CD4-positive, alpha-beta T cell treated with Interferon alpha-2 for 1 hour (primary cell): ENCODE measurements around the gene EXOC3.
"Not testable (repeated sequence)": the region's sequence is repeated elsewhere in the genome, so short reads cannot be mapped to it uniquely, and the experiment has no call there.

Source experiments
- DNase-seq, 2 donors: peaks; one replicate each; pipeline ENCODE4 v3.0.0-alpha.2; 2020 to 2022

EXOC3 gene

DNA sequence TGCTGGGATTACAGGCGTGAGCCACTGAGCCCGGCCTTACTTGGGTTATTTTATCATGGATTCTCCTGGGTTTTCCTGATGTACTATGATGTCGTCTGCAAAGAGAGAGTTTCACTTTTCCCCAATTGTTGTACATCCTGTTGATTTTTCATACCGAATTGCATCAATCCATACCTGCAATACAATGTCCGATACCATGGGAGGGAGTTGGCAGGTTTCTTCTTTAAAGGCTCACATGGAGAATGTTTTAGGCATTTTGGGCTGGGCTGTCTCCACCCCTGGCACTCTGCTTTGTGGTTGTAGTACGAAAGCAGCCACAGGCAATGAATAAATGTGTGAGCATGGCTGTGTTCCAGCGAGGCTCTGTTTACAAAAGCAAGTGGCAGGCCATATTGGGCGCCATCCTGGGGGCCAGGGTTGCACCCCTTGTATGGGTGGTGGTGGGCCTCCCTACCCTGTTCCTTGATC lies 35.1 kb upstream of the EXOC3 start:
- DNase-seq, result no peak

DNA sequence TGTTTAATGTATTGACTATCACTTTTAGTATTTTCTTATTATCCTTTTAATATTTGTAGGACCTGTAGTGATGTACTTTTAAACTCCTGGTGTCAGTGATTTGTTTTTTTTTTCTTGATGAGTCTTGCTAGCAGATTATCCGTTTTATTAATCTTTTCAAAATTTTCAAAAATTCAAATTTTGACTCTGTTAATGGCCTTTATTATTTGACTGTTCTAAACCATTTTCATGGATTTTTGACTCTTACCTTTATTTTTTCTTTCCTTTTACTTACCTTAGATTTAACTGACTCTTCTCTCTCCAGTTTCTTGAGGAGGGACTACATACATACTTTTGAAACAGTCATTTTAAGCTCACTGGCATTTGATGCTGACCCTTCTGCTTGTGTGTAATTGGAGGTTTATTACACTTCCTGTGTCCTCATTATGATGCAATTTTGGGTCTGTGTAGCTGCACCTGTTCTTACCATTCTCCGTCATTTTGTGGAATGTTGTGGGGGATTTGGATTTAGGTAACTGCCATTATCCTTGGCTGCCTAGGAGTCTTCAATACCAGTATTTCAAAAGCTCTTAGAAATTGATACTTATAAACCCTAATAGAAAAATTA lies 32.0 kb upstream of the EXOC3 start:
- DNase-seq, result no peak

DNA sequence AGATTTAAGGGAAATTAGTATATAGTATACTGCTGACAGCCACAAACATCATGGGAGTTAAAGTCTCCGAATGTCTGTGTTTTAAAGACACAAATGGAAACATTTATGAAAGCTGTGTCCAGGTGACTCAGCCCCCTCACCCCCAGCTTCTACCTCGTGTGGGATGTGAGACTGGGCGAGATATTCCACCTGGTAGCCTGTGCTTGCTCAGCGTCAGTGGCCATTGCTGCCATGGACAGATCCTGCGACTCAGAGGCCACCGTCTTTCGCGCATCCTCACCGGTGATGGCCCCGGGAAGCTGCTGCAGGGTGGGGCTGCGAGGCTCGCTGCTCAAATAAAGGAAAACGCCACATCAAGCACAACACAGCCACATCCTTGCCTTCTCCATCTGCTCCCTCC lies 31.2 kb upstream of the EXOC3 start:
- no peak for DNase-seq

DNA sequence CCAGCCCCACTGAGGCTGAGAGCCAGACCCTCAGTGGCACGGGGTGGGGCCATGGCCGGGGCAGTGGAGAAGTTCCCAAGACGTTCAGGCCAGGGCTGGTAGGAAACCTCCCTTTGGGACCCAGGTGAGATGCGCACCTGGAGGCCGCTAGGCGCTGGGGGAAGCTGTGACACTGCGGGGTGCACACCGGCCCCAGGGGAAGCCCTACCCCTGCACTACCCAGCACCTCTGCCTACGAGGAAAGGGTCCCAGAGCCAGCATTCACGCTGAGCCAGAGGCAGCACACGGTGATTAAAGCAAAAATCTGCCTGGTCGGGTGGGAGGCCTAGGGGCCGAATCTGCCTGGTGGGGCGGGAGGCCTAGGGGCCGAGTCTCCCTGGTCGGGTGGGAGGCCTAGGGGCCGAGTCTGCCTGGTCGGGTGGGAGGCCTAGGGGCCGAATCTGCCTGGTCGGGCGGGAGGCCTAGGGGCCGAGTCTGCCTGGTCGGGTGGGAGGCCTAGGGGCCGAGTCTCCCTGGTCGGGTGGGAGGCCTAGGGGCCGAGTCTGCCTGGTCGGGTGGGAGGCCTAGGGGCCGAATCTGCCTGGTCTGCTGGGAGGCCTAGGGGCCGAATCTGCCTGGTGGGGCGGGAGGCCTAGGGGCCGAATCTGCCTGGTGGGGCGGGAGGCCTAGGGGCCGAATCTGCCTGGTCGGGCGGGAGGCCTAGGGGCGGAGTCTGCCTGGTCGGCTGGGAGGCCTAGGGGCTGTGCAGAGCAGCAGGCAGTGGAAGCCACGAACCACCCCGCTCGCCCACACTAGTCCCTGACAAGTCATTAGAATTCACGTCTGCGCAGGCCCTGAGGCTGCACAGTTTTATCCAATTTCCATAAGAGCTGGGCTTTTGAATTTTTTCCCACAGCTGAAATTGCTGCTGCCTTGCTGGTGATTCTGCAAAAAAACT lies 27.7 kb upstream of the EXOC3 start:
- not testable (repeated sequence) for DNase-seq

DNA sequence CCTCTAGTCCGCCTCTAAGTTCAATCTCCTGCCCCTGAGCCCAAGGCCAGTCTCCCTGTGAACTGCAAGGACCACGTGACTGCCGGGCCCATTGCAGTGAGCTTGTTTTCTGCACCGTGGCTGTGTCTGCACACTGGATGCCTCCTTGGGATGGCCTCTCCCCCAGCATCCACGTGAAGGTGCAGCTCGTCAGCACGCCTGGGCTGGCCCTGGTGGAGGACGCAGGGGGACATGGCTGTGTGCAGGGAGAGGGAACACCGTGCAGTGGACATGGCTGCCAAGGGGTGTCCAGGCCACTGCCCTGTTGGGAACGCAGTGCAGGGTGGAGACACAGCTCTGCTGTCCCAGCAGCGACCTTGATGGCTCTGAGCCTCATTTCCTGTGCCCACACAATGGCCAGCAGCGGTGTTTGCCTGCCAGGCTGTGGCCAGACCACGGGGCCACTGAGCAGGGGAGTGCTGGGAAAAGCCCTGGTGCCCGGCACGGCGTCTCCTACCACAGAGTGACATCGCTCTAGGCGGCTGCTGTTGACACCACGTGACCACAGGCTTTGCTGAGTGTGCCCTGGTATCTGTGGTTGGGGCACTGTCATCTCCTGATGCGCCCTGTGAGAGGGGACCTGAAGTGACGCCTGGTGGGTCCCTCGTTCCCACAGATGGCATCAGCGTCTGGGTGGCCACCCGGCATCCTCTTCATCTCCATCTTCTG lies 26.9 kb upstream of the EXOC3 start:
- DNase-seq, result no peak

DNA sequence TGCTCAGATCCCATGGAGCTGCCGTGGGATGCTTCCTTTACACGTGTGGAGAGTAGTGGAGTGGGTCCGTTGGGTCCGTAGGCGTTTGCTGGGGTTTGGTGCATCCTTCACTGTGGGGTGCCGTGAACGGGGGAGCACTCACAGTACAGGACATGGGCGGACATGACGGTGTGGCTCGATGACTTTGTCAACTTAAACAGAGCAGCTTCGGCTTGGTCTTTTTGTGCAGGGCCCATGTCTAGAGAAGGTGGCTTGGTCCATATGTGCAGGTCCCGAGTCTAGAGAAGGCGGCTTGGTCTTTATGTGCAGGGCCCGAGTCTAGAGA lies 26.4 kb upstream of the EXOC3 start:
- no peak for DNase-seq

DNA sequence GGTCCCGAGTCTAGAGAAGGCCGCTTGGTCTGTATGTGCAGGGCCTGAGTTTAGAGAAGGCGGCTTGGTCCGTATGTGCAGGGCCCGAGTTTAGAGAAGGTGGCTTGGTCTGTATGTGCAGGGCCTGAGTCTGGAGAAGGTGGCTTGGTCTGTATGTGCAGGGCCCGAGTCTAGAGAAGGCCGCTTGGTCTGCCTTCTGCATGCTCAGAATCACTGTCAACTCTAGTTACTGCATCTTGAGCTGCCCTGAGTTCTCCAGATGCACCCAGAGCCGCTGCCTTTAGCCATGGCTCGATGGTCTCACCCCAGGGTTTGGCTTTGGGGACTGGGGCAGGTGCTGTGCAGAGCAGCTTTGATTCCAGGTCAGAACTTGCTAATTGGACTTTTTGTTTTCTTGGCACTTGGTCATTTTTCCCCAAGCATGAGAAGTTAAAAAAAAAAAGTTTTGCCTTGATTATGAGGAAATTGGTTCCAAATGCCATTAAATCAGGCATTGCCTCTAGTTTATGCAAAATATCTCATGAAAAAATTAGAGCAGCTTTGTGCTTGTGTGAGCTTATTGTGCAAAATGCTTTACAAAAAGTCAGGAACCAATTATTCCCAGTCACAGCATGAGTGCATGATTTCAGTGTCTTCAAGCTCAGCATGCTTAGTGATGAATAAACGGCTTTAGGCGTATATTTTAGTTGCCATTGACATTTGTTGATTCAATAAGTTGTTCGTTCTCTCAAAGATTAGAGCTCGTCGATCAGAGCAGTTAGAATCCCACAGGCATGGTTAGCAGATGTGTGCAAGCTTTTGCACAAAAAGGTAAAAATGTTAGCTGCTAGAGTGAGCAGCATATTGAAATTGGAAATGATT lies 25.4 kb upstream of the EXOC3 start:
- DNase-seq, result no peak

DNA sequence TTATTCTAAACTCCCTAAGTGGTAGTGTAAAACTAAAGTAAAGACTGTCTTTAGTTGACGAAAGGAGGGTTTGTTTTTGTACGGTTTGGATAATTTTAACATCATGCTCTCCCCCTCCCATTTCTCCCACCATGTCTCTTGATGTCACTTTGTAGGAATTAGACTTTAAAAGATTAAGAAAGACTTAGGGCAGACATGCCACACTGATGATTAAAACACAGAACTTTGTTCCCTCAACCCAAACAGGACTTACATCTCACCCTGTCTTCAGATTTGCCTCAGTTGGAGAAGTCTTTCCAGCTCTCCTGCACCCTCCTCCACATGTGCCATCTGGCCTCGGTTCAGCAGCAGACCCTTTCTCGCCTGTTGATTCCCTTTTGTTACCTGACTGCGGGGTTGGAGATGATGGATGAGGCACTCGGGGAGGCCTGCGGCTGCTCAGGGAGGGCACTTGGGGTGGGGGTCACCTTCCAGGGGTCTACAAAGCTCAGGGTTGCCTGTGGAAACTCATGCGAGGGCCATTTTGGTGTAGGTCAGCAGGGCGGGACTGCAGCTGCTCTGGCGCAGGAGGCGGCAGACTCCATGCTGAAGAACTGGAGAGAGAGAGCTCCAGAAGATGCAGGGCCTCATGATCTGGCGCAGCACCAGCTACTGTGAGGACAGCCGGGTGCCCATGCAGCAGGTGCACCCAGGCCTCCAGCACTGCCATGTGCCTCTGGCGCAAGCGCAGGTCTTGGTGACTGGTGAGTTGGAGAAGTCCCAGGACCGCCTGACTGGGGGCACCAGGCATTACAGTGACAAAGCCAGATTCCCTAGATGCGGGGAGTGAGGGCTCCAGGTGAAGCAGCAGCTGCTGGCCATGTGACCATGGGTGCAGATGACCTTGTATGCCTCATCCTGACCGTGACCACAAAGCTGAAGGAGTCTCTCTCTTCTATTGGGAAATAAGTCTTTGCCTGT lies 24.5 kb upstream of the EXOC3 start:
- no peak for DNase-seq

DNA sequence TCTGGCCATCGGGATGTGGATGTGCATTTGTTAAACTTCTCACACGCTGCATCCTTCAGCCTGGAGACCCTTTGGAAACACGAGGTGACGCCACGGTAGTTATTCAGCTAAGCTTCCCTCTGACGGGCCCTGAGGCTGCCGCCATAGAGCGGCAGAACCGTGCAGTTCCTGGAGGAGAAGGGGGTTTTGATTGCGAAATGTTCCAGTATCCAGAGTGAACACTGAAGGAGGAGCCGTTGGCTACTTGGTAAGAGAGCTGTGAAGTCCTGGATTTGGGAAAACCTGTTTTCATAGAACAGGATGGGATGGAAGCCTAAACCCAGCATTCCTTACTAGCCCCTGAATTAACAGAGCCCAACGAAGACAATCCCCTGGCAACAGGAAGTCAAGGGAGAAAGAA lies 23.0 kb upstream of the EXOC3 start:
- DNase-seq, result no peak

DNA sequence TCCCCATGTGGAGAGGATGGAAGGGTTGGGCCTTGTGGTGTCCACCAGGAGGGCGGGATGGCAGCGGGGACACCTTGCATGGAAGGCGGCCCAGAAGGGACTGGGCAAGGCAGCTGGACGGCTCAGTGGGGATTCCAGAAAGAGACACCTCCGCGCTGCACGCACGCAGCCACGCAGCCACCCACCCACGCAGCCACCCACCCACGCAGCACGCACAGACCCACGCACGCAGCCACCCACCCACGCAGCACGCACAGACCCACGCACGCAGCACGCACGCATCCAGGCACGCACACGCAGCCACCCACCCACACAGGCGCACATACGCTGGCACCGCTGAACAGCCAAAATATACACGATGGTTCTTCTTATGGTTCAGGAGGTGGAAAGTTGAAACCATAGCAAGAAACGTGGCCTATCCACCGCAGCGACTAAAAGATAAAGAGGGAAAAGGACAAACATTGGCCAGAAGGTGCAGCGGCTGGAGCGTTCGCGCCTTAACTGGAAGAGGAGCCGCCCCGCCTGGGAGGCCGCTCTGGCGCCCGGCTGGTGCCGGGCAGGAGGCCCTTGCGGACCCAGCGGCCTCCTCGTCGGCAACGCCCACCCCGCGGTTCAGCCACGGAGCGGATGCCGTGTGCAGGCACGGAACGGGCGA lies 22.2 kb upstream of the EXOC3 start:
- no peak for DNase-seq

DNA sequence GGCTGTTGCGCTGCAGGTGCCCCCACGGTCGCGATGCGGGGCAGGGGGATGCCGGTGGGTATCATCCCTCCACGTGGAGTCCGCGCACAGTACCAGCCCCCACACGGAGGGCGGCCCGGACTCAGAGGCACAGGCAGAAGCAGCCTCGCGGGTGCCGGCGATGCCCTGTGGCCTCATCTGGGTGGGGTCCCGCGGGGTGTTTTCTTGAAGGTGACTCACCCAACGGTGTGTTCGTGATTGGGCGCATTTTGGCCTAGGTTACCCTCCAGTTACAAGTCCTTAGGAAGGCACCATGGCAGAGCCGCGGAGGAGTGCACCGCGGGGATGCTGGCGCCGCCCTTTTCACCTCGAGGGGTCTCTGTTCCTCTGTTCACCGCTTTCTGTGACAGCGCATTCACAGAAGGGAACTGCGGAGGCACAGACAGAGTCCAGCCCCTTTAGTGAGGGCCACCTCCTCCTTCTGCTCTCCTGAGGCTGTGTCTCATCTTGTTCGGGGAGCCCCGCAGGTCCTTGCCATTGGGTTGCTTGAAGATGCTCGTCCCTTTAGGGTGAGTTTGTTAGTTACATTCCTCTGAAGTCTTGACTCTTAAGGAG lies 21.6 kb upstream of the EXOC3 start:
- no peak for DNase-seq

DNA sequence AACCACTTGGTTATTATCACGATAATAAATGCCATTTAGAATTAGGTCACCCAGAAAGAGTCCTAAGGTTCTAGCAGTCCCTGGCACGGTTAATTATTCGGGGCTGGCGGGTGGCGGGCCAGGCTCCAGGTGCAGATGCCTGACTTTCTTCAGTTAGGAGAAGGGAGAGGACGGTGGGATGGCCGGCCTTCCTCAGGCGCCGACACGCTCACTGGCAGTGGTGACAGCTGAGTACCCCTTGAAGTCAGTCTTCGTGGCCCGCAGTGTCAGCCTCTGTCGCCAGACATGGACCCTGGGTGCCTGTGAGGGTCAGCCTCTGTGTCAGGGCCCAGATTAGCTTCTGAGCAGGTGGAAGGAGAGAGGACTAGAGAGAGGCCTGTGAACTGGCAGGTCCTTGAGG lies 21.1 kb upstream of the EXOC3 start:
- no peak for DNase-seq

DNA sequence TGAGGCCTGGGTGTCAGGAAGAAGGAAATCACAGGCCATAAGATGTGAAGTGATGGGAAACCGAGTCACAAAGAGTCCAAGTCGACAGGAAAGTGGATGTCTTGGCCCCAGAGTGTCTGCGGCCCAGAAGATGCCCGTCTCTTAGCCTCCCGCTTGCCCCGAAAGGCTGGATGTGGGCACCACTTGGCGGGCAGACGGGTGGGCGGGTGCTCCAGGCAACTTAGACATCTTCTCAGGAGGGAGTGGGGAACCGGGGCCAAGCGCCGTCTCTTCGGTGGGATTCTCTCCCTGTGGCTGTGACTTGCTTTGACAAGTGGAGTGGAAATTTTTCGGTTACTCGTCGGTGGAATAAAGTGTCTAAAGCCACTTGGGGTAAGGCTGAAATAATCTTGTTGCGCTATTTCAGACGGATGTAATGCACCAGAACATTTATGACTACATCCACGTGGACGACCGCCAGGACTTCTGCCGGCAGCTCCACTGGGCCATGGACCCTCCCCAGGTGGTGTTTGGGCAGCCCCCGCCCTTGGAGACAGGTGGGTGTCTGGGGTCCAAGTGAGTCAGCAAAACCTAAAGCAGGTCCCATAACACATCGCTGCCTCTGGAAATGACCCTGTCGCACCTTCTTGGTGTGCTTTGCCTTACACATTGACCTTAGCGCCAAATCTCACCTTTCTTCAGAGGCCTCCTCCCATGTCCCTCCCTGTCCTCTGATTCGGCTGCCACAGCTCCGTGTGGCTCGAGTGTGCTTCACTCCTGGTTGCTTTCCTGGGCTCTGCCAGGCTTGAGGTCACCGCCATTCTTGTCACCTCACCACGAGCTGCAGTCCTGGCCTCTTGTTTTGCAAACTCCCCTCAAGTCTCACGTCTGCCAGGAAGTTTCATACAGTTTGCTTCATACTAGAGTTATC lies 20.4 kb upstream of the EXOC3 start:
- no peak for DNase-seq

DNA sequence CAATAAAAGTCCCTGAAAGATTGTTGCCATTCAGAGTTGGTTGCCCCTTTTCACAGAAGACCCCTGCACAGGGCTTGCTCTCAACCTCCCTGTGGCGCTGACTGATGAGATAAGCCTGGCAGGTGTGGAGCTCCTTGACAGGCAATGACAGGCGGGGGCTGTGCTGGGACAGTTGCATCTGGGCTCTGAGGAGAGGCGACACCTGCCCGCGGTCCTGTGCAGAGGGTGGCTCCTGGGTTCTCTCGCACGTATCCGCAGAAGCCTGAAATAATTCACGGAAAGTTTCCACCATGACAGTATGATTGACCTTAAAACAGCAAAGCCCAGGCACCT lies 19.8 kb upstream of the EXOC3 start:
- no peak for DNase-seq

DNA sequence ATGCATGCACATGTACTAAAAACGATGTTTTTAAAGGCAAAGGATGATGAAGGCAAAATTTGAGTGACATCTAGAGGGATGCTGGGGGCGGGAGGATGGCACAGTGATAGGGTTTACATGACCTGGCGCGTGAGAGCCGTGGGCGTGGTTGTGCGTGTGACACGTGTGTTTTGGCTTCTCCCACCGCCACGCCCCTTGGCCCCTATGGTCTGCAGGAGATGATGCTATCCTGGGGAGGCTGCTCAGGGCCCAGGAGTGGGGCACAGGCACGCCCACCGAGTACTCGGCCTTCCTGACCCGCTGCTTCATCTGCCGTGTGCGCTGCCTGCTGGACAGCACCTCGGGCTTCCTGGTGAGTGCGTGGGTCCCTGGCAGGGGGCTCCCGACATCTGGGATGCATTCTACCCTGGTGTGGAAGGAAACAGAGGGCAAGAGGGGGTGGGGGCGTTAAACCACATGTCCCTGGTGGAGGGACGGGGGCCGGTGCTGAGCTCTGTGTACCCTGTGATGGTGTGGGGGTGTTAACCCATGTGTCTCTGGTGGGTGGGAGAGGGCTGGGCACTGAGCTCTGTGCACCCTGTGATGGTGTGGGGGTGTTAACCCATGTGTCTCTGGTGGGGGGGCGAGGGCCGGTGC lies 19.2 kb upstream of the EXOC3 start:
- no peak for DNase-seq

DNA sequence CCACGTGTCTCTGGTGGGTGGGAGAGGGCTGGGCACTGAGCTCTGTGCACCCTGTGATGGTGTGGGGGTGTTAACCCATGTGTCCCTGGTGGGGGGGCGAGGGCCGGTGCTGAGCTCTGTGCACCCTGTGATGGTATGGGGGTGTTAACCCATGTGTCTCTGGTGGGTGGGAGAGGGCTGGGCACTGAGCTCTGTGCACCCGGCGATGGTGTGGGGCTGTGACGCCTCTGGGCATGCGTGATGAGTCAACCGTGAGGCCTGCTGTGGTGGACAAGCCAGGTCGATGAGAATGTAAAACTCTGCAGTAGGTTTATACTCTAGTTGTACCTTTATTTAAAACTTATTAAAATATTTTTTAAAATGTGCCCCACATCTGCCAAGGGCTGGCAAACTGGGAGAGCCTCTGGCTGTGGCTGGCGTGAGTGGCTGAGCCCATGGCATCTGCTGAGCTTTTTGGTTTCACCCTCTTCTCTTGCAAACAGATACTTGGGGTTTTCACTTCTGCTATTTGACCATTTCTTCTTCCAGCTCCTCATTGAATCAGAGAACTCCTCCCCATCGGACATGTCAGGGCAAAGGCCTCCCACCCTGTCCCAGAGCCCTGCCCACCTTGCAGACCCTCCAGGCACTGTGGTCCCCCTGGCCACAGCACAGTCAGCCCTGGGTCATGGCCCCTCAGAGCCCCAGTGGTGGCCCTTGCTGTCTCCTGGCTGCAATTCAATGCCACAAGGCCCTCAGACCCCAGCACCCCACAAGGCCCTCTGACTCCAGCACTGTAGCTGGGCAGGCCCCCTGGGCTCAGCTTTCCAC lies 18.5 kb upstream of the EXOC3 start:
- DNase-seq, result no peak

DNA sequence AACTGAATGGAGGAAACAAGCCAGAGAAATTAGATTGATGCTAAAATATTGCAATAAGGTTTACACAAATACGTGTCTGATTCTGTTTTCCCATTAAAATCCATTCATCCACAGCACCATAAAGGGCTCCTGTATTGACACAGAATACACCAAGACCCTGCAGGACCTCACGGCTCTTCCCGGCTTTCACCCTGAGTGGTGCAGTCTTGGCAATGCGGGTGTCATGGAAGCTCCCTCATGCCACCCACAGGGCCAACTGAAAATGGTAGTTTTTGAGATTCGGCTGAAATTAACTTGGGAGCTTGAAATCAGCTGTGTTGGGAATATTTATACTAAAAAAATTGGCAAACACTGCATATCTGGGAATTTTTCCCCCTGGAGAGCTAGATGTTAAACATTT lies 17.3 kb upstream of the EXOC3 start:
- DNase-seq, result peak in 1 of 2 donors; percentile 20

DNA sequence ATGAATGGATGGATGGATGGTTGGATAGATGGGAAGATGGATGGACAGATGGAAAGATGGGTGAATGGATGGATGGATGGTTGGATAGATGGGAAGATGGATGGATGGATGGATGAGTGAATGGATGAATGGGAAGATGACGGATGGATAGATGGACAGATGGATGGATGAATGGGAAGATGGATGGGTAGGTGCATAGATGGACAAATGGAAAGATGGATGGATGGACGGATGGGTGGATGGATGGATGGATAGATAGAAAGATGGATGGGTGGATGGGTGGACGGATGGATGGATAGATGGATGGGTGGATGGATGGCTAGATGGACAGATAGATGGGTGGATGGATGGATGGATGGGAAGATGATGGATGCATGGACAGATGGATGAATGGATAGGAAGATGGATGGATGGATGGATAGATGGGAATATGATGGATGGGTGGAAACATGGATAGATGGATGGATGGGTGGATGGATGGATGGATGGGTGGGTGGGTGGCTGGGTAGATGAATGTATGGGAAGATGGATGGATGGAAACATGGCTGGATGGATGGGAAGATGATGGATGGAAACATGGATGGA lies 16.5 kb upstream of the EXOC3 start:
- DNase-seq, result no peak
